ENCODE measurements around the gene CDSN.
"Not testable (repeated sequence)": the region's sequence is repeated elsewhere in the genome, so short reads cannot be mapped to it uniquely, and the experiment has no call there.

Gene CDSN, protein sequence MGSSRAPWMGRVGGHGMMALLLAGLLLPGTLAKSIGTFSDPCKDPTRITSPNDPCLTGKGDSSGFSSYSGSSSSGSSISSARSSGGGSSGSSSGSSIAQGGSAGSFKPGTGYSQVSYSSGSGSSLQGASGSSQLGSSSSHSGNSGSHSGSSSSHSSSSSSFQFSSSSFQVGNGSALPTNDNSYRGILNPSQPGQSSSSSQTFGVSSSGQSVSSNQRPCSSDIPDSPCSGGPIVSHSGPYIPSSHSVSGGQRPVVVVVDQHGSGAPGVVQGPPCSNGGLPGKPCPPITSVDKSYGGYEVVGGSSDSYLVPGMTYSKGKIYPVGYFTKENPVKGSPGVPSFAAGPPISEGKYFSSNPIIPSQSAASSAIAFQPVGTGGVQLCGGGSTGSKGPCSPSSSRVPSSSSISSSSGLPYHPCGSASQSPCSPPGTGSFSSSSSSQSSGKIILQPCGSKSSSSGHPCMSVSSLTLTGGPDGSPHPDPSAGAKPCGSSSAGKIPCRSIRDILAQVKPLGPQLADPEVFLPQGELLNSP

DNA sequence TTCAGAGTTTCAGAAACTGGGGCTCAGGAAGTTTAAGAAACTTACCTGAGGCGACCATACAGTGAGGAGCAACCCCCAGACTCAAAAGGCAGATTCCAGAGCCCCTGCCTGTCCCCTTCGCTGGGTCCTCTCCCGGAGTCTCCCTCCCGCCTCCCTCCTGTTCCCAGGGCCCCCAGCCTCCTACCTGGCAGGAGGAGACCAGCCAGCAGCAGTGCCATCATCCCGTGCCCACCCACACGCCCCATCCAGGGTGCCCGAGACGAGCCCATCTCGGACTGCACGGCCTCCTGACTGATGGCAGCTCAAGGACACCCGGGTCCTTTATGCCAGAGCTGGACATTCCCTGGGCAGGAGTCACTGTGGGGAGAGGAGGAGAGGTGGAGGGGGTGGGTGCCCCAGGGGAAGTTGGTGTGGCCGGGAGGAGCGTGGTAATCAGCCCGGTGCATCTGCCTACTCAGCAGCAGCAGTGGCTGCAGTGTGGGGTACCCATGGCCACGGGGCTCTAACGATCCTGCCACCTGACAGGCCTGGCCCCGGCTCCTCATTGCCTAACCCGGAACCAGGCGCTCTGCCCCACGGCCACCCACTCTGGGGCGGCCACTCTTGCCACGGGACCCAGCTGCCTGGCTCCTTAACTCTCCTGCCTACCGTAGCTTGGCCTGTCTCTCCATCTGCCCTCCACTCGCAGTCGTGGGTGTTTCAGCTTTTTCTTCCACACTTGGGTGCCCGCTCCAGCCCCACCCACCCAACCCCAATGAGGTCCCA lies at the start of gene CDSN:
TSS of gene CDSN (minus strand) at position 296 of the 765 bp plus-strand sequence. CDS start at position 269, 27 bp downstream.
- no peak for DNase-seq

DNA sequence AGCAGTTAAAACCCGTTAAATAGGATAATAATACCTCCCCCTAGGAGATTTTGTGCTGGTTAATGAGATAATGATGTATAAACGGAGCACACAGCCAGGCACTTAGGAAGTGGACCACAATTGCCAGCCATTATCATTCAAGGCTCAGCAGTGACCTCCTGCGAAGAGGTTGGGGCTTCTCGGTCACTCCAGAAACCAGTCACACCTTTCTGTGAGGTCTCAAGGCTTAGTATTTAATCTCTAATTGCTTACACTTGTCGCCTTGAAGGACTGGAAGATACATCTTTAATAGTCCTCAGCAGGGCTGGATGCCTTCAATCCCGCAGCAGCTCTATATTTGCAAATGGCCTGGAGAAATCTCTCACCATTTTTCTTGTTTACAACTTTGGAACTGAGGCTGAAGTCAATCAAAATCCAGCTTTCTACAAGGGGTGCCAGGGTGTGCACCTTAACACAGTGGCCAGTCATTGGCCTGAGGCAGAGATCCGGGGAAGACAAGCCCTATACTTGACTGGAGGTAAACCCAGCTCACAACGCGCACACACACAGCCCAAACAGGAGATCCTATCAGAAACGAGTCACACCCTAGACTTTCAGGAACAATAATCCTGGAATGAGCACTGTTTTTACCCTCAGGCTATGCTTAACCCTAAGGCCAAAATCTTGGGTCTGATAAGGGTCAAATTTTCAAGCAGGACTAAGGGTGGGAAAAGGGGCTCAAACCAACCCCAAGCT lies 49.0 kb upstream of the CDSN start:
- DNase-seq: no peak

- no peak for DNase-seq
Measured at GRCh38 chr6:31168606-31169005, 48.4 kb upstream of the CDSN start.

DNA sequence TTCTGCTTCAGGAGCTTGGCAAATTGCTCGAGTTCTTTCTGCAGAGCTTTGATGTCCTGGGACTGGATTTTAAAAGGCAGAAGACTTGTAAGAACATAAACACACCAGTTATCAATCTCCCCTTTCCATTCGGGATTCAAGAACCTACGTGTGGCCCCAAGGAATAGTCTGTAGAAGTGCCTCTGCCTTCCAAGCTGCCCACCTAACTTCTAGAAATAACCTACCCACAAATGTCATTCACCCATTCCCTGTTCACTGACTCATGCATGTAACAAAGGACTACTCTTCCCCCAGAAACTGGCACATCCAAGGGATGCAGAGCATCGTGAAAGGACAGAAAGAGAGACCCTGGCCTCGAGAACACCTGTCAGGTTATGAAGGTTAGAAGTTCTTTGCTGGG lies 45.7 kb upstream of the CDSN start:
- no peak for DNase-seq

DNA sequence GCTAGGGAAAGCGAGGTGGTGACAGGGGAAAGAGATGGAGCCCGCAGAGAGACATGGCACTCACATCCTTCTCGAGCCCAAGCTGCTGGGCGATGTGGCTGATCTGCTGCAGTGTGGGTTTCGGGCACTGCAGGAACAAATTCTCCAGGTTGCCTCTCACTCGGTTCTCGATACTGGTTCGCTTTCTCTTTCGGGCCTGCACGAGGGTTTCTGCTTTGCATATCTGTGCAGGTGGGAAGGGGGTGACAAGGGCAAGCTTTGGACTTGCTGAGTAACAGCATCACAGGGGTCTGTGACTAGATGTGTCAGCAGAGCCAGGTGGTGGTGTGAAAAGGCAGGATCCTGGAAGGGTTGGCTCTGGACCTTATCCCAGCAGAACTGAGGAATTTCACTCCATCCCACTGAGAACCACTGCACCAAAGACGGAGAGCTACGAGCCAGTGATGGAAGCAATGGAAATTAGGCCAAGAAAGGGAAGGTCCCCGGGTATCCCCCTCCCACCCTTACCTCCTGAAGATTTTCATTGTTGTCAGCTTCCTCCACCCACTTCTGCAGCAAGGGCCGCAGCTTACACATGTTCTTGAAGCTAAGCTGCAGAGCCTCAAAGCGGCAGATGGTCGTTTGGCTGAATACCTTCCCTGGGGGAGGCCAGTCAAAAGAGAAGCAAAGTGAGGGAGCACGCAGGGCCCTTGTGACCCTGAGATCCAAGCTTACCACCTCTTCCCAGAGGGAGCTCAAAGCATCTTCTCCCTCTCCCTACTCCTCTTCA lies 45.0 kb upstream of the CDSN start:
- peak; percentile 22 for DNase-seq

- DNase-seq: not testable (repeated sequence)
Measured at GRCh38 chr6:31164475-31165063, 44.3 kb upstream of the CDSN start.

DNA sequence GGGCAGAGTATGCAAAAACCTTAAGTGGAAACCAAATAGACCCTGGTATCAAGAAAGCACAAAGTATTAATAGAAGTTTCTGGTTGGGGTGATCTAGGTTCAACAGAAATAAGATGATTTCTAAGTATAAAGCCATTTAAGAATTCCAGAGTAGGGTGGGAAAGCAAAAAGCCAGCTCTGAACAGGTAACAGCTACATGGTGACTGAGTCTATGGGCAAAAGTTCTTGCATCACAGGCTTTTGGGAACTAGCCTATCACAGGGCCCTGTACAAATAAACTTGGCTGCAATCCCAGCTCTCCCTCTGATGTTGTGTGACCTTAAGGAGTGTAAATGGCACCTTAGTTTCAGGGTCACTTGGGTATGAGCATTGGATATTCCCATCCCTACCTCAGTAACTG lies 43.7 kb upstream of the CDSN start:
- DNase-seq: no peak

DNA sequence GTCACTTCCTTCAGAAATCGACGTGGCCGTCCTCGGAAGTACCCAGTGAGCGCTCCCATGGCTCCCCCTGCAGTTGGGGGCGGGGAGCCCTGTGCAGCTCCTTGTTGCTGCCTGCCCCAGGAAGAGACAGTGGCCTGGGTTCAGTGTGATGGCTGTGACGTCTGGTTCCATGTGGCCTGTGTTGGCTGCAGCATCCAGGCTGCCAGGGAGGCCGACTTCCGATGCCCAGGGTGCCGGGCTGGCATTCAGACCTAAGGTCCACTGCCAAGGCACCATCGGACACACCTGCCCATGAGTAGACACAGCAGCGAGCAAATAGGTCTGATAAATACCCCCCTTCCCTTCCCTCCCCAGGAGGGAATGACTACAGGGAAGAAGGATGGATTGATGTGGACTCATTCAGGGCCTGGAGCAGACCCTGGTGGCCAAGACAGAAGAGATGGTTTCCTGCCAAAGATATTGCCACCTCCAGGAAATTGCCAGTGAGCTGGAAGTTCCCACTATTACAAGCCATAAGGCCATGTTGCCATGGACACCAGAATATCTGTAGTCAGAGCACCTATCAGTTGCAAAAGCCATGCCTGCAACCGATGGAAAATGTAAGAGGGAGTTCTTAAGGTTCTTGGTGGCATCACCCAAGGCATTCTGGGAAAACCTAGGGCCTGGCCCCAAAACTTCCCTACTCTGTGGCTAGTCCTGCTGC lies 42.4 kb upstream of the CDSN start:
- DNase-seq: no peak

- DNase-seq: no peak
Measured at GRCh38 chr6:31161216-31162126, 41.2 kb upstream of the CDSN start.

DNA sequence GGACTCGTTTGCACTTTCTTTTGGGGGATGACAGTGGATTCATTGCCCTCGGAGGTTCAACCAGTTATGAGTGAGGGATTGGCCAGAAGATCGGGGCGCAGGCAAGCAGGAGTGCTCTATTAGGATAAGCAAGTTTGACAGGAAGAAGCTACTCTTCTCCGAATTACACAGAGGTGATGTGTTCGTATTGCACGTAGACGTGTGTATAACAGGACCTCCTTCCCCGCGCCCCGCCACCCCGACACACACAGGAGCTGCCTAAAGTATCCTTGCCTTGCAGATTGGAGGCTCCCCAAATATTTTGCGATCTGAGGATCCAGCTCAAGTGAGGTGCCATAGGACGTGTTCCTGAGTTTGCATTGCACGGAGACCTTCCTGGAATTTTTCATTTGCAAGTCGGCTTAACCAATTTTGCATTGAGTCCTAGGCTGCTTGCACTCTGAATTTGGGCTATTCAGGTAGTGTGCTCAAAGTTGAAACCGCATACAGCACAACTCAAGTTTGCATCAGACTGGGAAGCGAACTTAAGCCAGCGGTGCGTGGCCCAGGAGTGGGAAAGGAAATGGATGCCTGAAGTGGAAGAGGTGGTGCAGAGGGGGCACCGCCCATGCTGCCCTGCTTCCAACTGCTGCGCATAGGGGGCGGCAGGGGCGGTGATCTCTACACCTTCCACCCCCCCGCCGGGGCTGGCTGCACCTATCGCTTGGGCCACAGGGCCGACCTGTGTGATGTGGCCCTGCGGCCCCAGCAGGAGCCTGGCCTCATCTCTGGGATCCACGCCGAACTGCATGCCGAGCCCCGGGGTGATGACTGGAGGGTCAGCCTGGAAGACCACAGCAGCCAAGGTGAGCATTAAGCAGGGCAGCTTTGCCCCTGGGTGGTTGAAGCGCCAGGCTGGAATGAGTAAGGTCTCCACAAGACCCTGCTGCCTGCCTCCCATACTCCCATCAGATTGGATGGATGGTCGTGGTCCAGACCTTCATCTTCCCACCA lies 38.9 kb upstream of the CDSN start:
- no peak for DNase-seq

DNA sequence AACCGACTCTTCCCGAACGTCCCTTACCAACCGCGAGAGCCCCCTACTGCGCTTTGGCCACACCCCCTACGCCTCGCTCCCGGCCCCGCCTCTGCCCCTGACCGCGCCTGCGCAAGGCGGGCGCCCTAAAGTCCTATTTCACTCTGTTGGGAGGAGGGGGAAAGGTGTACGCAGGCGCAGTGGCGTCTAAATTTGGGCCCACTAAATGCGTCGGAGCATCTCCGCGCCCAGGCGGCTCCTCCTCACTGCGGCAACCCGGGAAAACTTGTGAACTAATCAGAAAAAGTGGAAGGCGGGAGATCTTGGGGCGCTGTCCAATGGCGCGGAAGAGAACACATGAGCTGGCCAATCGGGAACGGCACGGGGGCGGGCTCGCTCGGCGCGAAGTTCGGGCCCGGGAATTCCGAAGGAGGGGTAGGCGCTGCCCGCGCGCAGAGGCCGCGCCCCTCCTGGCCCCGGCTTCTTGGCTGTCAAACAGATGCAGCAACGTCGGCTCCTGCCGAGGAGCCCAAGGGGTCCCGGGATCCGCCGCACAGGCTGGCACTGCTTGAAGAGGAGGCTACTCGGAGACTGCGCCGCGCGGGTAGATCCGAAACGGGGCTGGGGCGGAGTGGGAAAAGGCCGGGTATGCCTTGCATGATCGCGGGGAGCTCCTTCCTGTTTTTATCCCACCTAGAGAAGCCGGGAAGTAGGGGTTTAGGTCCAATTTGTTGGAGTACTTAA lies 38.1 kb upstream of the CDSN start, which contains the start of gene TCF19:
TSS of gene TCF19 (plus strand) at position 450 of the 723 bp plus-strand sequence. CDS start 881 bp downstream, outside the sequence.
- peak; percentile 100 for DNase-seq

DNA sequence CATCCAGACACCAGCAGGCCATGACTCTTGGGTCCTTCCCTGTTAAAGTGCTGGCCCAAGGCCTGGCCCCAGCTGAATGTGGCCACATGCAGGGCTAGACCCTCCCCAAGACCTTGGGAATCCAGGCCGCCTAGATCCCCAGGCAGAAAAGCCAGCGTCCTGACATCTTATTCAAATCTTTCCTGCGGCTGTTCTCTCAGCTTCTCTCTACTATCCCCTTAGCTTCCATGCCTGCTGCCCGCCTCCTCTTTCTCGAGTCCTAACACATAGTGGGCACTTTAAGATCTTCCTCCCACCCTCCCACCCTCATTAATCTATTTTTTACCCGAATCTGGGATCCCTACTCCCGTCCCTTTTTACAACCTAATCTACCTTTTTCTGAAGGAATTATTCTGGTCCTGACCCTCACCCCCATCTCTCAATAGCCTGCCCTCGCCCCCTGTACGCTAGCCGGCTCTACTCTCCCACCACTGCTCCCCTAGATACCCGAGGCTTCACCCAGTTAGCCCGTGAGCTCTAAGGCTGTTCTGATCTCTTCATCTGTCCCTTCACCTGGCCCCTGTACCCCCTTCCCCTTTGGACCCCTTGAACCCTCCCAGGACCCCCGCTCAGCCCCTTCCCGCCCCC lies 37.4 kb upstream of the CDSN start, which contains the start of gene CCHCR1:
TSS of gene CCHCR1 (minus strand) at position 290 of the 627 bp plus-strand sequence. CDS start at position 88, 202 bp downstream.
- no peak for DNase-seq

DNA sequence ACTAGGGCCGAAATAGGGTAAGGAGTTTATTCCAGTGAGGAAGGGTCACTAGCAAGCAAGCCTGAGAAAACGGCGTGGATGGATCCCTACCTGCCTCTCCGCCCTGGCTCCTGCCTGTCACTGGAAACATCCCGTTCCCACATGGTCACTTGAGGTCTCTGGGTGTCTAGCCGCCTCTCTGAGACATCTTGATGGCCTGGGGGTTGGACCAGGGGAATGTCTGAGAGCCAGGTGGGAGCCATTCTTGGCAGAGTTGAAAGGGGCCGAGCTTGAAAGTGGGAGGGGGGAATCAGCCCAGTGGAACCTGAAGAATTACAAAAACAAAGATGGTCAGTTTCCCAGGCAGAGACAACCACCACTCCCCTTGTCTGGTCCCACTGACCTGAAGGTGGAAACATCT lies 36.4 kb upstream of the CDSN start:
- no peak for DNase-seq

DNA sequence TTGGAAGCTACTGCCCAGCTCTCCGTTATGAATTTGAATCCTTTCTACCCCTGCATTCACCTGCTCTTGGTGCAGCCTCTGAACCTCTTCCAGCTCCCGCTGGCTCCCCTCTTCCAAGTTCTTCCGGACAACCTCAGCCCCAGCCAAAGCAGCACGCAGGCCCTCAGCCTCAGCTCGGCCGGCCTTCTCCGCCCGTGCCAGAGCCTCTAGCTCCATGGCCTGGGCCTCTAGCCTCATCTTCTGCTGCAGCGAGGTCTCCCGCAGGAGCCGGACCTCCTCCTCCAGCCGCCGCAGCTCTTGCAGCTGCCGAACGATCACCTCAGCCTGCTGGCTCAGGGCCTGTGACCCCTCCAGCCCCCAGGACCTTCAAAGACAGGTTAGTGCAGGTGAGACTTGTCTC lies 34.2 kb upstream of the CDSN start:
- no peak for DNase-seq

GRCh38 chr6:31152781-31153180 lies 32.5 kb upstream of the CDSN start:
- no peak for DNase-seq

GRCh38 chr6:31149827-31150447 lies 29.7 kb upstream of the CDSN start:
- DNase-seq: no peak

- no peak for DNase-seq
Measured at GRCh38 chr6:31145386-31145785, 25.1 kb upstream of the CDSN start.
